Right kidney (tissue), 1 donor: ENCODE results near the gene TBCD.

ENCODE experiments used
- DNase-seq: peaks from one replicate; pipeline ENCODE4 v3.0.0-alpha.2; 2016

The TBCD gene

DNA sequence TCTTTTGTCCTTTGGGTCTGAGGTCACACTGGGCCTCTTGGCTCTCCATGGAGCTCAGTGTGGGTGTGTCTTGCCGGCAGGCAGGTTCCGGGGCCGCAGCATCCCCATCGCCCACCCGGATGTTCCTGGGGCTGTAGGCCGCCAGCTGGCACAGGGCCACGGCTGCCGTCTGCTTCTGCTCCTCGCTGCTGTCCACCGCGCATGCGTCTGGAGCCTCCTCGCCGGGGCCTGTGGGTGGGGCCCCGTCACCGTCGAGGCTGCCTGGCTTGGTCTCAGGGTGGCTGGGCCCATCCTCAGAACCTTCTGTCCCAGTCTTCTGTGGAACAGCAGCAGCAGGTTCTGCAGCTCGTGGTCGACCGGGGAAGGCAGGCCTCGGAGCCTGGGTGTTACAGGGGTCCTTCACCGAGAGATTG is 78.4 kb downstream of the TBCD start:
- no peak for DNase-seq

DNA sequence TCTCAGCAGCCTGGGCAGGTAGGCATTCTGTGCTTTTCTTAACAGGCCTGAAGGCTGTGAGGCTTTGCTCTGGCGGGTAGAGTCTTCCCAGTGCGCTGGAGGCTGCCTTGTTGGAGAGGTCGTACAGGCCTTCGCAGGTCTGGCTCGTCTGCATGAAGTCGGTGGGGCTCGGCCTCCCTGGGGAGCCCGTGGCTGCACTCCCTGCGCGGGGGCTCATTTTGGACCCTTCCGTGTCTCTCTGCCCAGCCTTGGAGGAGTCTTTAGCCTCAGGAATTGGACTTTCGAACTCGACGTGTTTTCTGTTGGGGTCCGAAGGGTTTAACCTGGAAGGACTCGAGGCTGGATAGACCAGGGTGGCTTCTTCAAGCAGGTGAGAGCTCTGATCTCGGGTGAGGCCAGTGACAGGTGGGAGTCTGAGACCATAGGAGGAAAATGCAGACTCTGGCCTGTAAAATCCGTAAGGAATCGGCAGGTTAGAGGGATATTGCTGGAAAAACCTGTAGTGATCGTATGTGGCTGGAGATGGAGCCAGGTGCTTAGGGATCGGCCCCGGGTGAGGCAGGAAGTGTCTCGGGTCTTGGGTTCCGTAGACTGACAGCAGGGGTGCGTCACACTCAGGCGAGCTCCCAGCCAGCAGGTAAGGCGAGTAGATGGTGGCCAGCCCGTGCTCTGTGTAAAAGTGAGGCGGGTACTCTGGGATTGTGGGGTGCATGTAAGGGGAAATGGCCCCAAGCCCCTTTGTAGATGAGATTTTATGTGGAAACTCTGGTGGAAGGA is 79.4 kb downstream of the TBCD start:
- no peak for DNase-seq

DNA sequence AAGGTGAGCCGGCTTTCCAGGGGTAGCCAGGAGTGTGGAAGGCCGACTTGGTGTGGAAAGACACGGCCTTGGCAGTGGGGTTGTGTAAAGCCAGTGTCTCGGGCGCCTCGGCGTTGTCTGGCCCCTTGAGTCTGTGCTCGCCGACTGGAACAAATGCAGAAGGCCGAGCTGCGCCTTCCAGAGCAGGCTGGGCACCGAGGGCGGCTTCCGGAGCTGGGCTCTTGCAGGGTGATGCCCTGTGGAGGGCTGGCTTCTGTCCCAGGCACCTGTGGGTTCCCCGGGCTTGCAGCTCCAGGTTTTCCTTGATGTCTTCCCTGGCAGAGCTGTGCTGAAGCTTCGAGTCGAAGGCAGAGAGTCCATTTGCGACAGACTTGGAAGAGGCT is 79.9 kb downstream of the TBCD start:
- no peak for DNase-seq

DNA sequence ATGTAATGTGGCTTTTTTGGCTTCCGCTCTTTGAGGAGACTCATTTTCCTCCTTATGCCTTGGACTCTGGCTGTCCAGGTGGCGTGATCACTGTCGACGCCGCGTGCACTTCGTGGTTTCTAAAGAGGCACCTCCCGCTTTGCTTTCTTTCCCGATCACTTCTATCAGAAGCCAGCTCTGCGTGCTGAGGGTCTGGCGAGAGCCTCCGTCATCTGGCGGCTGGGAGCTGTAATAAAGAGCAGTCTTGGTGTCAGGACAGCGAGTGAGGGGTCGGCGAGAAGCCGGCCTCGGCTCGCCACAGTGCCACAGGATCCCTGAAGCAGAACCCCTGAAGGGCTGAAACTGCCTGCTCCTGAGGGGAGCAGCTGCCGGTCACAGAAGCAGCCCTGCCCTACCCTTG is 80.5 kb downstream of the TBCD start:
- peak; percentile 28 for DNase-seq

DNA sequence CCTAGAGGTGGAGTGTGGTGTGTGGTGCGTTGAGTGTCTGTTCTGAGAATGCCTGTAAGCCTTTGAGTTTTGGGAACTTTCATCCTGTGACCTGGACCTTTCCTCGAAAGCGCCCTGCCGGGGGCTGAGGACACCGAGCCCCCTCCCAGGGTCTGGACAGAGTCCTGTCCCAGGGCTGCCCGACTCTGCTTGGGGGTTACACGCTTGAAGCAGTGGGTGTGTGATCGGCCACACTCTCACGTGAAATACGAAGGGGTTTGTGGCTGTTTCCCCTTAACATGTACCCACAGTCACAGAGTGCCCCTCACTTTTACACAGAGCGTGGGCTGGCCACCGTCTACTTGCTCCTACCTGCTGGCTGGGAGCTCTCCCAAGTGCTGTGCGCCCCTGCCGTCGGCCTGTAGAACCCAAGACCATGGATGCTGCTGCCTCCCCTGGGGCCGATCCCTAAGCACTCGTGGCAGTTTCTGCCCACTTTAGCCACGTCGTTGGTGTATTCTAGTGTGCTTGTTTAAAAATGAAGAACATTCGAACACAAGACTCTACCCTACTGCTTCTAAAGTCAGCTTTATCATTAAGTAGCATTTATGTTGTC is 81.1 kb downstream of the TBCD start:
- DNase-seq, result no peak

DNA sequence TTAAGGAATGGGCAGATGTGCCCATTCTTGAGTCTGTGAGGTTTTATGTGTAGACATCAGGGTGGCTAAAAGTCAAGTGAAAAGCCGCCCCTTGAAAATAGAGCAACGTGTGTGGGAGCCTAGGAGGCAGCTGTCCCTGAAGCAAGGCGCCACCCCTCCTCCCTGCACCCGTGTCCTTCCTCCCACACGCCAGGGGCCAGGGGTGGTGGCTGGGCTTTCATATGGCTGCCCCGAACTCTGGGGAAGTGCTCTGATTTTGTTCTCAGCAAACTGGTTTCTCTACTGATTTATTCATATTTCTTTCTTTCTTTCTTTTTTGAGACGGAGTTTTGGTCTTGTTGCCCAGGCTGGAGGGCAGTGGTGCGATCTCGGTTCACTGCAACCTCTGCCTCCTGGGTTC is 83.3 kb downstream of the TBCD start:
- peak; percentile 31 for DNase-seq

DNA sequence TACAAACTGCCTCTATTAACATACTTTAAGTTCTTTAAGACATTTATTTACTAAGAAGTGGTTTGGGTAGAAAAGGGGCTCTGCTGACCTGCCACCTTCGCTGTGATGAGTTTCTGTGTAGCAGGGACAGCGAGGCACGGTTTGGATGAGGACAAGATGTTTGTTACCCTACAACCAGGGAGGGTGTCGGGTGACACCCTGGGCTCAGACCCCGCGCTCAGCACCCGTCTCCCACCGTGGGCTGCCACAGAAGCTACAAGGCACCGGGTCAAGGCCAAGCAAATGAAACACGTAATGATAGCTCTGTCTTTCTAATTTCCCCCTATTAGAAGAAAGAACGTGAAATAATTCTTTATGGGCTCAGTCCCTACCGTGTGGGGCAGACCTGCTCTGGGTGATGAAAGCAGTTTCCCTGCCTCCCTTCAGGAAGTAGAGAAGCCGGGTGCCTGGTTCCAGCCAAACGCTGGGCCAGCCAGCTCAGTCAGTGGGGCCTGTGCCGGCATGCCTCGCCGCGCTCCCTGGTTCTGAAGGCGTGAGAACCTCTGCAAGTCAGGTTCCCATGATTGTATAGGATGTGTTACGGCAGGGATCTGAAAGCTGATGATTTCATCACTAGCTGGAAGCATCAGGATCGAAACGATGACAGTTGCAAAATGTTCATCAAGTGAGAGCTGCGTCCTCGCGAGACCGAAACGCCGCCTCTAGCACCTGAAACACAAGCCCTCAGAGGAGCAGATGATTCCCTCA is 84.1 kb downstream of the TBCD start:
- peak; percentile 37 for DNase-seq

DNA sequence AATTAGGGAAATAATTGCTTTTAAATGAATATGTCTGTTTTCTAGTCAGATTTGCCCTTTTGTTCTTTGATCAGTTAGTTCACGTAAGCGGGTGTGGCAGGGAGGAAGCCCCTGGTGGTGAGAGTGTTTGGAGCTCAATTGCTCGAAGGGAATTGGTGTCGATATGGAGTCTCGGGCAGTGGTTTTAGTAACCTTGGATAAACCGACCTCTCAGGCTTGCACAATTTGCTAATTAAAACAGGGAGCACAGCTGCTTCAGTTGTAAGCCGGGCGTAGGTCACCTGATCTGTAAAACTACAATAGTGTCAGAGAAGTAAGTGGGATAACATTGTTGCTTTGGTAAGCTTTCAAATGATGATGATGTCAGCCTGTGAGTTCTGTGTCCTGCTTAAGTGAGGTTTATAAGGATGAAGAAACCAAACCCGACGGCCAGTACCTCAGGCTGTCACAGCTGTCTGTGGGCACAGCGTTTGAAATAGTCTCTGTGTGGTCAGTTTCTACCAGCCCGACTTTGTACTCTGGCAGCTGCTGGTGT is 85.0 kb downstream of the TBCD start:
- peak; percentile 25 for DNase-seq

DNA sequence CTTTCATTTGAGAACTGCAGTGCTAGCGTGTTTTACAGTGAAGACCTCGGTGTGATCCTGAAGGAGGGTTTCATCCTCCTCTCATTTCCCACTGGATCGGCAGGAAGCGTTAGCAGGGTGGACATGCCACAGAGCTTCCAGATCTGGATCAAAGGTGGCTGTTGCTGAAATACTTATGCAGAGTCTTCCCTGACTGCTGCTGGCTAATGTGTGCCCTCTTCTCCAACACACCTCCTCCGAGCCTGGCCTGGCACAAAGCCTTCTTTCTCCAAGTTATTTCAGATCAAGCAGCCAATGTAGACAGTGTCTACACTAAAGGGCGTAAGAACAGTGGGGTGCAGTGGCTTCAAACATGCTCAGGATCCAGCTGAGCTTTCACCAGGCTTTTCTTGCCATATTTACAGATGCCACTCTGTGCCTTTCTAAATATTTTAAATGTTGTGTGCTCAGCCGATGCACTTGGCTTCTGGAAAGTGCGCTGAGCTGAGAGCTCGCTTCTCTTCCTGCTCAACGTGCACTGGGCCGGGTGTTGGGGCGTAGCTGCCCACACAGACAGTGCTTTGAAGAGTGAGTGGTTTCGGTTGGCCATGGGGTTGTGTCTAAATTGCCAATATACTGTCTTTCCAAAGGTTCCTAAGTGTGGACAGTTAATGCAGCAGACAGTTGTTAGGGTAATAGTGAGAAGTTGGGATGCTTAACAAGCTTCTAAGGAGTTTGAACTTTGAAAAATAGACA is 85.9 kb downstream of the TBCD start:
- peak; percentile 40 for DNase-seq

DNA sequence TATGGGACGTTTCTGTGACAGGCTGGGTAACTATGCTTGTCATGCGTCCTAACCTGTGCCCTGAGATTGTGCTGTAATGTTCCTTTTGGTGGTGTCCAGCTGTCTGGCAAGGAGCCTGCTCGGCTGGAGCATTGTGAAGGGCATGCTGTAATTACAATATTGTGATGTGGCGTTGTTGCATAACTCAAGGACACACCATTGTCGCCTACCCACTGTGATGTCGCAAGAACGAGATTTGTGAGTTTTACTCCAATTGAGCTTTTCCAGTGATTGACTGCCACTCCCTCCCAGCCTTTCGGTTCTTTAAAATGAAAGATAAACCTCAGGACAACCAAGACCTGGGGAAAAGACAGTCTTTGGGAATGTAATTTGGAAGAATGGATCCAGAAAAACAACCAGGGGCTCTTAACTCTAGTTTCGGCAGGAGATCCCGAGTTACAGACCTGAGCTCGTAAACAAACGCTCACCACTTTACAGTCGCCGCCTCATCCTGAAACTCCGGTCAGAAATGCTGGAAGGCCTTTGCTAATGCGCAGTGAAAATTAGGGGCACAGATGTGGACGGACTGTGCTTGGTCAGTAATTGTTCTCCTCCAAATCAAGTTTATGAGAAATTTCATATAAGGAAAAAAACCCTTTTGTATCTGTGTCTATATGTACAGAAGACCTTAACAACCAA is 86.7 kb downstream of the TBCD start:
- DNase-seq, result peak; percentile 32

DNA sequence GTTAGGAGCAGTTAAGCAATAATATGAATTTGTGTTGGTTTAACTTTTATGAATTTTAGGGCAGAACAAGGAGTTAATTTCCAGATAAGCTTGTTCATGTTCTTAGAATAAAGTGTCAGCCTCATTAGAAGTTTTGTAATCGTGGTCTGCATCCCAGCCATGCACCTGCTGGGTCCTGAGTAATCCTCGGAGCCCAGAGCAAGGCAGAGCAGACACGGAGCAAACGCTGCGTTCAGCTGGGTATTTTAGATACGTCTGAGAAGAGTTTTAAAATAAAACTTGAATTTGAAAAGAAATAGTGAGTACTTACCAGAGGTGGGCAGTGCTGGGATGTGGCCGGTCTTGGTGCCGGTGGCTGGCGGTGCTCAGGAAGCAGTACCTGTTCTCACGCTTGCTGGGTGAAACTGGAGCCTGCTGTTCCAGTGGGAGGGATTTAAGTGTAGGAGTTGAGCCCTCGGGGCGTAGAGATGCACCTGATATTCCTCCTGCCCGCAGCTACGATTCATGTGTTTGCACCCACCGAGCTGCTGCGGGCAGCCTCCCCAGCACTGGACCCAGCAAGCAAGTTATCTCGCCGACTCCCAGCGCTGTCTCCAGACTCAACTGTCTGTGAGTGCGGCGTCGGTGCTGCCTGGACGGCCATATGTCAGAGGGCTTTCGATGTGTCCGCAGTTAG is 87.9 kb downstream of the TBCD start, which contains the start of gene ZNF750:
TSS of gene ZNF750 (minus strand) at position 406 of the 676 bp plus-strand sequence. CDS start 7,568 bp downstream, outside the sequence.
- DNase-seq, result peak; percentile 59

DNA sequence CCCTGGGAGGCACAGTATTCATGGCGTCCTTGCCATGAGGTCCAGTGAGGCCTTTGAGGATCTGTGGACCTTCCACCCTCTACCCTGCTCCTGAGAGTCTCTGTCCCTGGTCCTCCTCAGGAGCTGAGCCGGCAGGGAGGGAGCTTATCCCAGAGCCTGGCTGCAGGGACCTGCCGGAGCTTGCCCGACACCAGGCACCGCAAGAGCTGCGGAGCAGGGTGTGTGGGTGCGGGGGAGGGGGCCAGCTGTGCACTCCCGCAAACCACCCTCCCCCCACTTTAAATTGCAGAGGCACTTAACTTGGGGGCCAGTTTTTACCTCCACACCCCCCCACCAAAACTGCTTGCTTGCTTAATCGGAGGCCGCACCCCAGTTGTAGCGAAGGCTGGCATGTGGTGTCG is 88.6 kb downstream of the TBCD start:
- no peak for DNase-seq

DNA sequence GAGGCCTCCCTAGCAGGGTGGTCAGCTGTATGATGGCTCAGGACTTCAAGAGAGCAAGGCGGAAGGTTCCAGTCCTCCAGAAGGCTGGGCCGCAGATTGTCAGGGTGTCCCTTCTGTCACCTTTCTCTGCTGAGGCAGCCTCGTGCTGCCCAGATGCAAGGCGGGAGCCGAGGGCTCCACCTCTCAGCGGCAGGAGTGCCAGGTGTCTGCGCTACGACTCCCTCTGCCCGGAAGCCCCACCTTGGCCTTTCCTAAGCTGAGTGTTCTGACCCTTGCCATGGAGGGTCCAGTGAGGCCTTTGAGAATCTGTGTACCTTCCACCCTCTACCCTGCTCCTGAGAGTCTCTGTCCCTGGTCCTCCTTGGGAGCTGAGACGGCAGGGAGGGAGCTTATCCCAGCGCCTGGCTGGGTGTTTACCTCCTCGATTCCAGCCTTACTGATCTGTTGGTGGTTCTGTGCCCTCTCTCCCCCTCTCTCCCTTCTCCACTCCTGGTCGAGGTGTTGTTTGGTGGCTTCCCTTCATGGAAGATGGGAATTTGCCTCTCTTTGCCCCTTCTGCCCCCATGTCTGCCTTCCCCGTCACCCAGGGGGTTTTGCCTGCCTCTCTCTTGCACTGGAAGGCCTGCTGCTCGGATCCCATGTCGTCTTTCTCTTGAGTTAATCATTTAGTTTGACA is 90.2 kb downstream of the TBCD start:
- DNase-seq, result no peak

DNA sequence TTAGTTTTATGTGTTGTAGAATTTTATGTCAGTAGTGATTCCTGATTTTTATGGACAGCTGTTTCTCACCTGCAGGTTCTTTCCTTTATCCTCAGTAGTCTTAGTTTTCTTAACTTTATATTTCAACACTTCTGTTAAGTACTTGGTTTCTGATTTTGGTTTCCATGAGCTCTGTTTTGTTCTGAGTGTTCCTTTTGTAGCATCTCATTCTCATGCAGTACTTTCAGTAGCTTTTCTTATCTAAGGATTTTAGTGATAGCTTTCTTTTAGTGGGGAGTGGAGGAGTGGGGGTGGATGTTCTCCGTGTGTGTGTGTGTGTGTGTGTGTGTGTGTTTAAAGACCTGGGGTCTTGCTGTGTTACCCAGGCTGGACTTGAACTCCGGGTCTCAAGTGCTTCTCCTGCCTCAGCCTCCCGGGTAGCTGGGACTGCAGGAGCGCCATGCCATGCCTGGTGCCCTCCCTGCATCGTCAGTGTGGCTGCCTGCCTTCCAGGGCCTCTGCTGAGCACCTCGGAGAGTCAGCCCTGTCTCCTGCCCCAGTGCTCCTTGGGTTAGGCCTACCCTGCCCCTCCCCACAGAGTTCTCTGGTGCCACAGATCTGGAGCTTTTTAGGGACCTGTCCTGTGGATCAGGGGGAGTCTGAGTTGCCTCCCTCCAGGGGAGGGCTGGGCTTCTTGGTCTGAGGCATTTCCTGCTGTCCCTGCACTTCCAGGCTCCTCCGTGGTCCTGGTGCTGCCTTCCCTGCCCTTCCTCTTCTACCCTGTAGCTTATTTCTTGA is 92.2 kb downstream of the TBCD start:
- no peak for DNase-seq

DNA sequence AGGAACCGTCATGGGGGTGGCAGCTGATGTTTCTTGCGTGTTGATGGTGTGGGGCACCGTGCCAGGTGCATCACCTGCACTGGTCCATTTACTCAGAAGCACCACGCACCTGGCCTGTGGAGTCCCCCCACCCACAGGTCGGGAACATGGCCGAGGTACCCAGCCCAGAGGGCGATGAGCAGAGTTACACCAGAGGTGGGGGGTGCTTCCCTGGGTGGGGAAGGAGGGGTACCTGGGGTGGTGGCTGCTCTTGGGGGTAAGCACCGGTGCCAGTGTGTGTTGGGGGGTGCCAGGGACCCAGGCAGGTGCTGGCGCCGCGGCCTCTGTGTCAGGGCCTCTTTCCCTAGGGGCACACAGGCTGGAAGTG is 92.9 kb downstream of the TBCD start:
- DNase-seq, result no peak

DNA sequence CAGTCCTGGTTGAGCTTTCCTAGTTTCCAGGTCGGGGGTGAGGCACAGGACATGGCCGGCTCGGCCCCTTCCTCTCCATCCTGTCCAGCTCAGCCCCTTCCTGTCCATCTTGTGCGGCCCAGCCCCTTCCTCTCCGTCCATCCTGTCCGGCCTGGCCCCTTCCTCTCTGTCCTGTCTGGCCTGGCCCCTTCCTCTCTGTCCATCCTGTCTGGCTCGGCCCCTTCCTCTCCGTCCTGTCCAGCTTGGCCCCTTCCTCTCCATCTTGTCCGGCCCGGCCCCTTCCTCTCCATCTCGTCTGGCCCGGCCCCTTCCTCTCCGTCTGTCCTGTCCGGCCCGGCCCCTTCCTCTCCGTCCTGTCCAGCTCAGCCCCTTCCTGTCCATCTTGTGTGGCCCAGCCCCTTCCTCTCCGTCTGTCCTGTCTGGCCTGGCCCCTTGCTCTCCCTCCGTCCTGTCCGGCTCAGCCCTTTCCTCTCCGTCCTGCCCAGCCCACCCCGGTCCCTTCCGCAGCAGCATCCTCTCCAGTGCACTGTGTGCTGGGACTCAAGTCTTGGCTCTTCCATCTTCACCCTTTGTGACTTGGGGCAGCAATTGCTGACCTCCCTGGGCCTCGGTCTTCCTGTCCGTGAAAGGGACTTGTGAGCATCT is 93.4 kb downstream of the TBCD start:
- peak; percentile 40 for DNase-seq

DNA sequence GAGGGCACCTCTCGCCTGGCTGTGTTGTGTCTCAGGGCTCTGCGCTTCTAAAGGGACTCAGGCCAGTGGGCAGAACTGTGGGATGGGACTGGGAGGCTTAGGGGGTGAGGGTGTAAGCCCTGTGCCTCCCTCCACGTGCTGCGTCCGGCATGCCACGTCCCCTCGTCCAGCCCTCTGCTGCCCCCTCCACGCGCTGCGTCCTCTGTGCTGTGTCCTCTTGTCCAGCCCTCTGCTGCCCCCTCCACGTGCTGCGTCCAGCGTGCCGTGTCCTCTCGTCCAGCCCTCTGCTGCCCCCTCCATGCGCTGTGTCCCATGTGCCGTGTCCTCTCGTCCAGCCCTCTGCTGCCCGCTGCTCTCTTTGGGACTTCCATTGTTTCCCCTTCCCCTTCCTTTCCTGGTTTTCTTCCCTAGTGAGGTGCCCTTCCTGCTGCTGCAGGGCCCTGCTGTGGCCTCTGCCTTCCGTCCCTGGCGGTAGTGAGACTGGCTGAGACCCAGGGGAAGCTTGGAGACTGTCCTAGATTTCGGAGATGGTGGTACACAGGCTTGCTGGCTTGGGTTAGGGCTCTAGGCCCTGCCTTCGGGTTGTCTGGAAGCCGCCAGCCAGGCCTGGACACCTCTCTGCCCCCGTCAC is 94.3 kb downstream of the TBCD start:
- peak; percentile 12 for DNase-seq

DNA sequence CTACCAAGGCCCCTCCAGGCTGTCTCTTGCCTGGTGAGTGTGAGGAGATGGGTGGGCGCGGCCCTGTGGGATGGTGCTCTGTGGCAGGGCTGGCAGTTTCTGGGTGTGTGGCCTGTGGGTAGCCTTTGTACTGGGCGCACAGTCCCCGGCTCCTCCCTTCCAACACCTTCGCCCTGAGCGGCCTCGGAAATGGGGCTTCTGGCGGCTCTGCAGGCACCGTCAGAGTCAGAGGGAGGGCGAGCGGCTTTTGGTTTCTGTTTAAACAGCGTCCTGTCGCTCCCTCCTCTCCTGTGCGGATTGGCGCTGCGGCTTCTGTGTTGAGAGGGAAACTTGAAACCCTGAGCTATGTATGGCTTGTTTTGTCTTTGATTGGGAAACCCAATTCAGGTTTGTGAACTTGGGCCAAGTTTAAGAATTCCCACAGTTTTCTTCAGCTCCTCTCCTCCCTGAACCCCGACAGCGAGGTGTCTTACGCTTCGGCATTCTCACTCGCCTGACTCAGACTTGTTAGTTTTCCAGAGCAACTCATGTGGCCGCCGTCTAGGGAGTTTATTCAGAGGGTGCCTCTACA is 96.2 kb downstream of the TBCD start:
- DNase-seq, result peak; percentile 56
